B cell (primary cell): ENCODE measurements around the gene TMBIM4. TPM values are rescaled to one million over a fixed set of nuclear protein-coding genes. Genes with fewer than 3 reads are reported as not detected.

Experiments used
- ATAC-seq: fragments of 200-7000 bp; cut with Tn5 transposase; one replicate; pipeline ENCODE4 v1.10.0; 2021; ENCODE audit warnings: low read depth, mild to moderate bottlenecking, moderate number of reproducible peaks, moderate library complexity
- CTCF ChIA-PET: fragments of 350-600 bp; sonication (Branson Sonifier 250); formaldehyde crosslinking; loops from one replicate; lab custom pipeline; 2021; ENCODE audit warnings: antibody characterized with exemption, inconsistent platforms; lab: Charles Lee
- POLR2A ChIA-PET: fragments of 350-600 bp; sonication (Branson Sonifier 250); formaldehyde crosslinking; loops from one replicate; lab custom pipeline; 2021; ENCODE audit warnings: antibody characterized with exemption; lab: Charles Lee
- DNase-seq: peaks from one replicate; pipeline ENCODE4 v3.0.0; 2013
- H2AFZ ChIP-seq: 2 replicates; pipeline ENCODE4 v1.6.1; 2012; ENCODE audit warnings: mild to moderate bottlenecking, low read depth, low read length; ENCODE audit not compliant: insufficient read depth, poor library complexity, severe bottlenecking
- H3K27ac ChIP-seq, 2 donors: 1 replicate in 1 of 2; 2 replicates in 1 of 2; pipeline ENCODE4 v1.5.1; 2012 to 2013; ENCODE audit warnings: low read length in 2 of 2, mild to moderate bottlenecking in 2 of 2, moderate library complexity in 1 of 2
- H3K27me3 ChIP-seq, 4 experiments: fragments of 200-600 bp in 1 of 4; sonication (generic) in 1 of 4; replicated peaks in 1 of 4; 1 replicate in 2 of 4; 2 replicates in 2 of 4; pipeline versions ENCODE4 v1.6.1 to v1.7.0; 2013 to 2016; ENCODE audit warnings: low read length in 3 of 4, mild to moderate bottlenecking in 2 of 4, mixed read lengths in 1 of 4, moderate library complexity in 1 of 4; ENCODE audit not compliant: insufficient read depth in 4 of 4, control insufficient read depth in 3 of 4; ENCODE audit errors: control extremely low read depth in 1 of 4
- H3K36me3 ChIP-seq, 2 experiments: replicated peaks in 1 of 2; 1 replicate in 1 of 2; 2 replicates in 1 of 2; pipeline versions ENCODE4 v1.6.1 to v1.7.1; 2013; ENCODE audit warnings: low read length in 1 of 2; ENCODE audit not compliant: insufficient read depth in 2 of 2, control insufficient read depth in 1 of 2; ENCODE audit errors: control extremely low read depth in 1 of 2, extremely low read depth in 1 of 2
- H3K4me1 ChIP-seq, 2 donors: fragments of 200-600 bp in 1 of 2; sonication (generic) in 1 of 2; 1 replicate in 1 of 2; 2 replicates in 1 of 2; pipeline versions ENCODE4 v1.5.1 to v1.6.1; 2013 to 2017; ENCODE audit warnings: low read length in 2 of 2; ENCODE audit not compliant: control insufficient read depth in 2 of 2, insufficient read depth in 2 of 2
- H3K4me2 ChIP-seq: replicated peaks from 2 replicates; pipeline ENCODE3; 2012; ENCODE audit warnings: mild to moderate bottlenecking, low read depth, low read length; ENCODE audit not compliant: poor library complexity, severe bottlenecking
- H3K4me3 ChIP-seq, 5 experiments: fragments of 200-600 bp in 1 of 5; sonication (generic) in 1 of 5; 1 replicate in 3 of 5; 2 replicates in 2 of 5; pipeline versions ENCODE4 v1.5.1 to v1.7.0; 2011 to 2016; ENCODE audit warnings: low read length in 4 of 5, mild to moderate bottlenecking in 4 of 5, low read depth in 2 of 5, control low read depth in 1 of 5, moderate library complexity in 1 of 5; ENCODE audit not compliant: insufficient read depth in 1 of 5; ENCODE audit errors: control extremely low read depth in 1 of 5, extremely low read depth in 1 of 5
- H3K79me2 ChIP-seq: fragments of 200-600 bp; sonication (generic); one replicate; pipeline ENCODE4 v1.6.0; 2016; ENCODE audit warnings: low read length; ENCODE audit not compliant: control insufficient read depth, insufficient read depth
- H3K9ac ChIP-seq: fragments of 200-600 bp; sonication (generic); 2 replicates; pipeline ENCODE4 v1.6.1; 2017; ENCODE audit warnings: mild to moderate bottlenecking, low read length, moderate library complexity
- H3K9me3 ChIP-seq, 3 donors: one replicate each; pipeline versions ENCODE4 v1.6.1 to v1.7.1; 2013; ENCODE audit warnings: low read length in 2 of 3; ENCODE audit not compliant: control insufficient read depth in 2 of 3, insufficient read depth in 1 of 3; ENCODE audit errors: control extremely low read depth in 1 of 3
- H4K20me1 ChIP-seq: 2 replicates; pipeline ENCODE4 v1.6.0; 2012; ENCODE audit warnings: mild to moderate bottlenecking, low read length; ENCODE audit not compliant: insufficient read depth, control insufficient read depth, poor library complexity, severe bottlenecking
- H3K27ac Mint-ChIP-seq: one replicate; pipeline ENCODE4 v1.8.0; 2021; ENCODE audit warnings: mixed read lengths
- H3K27me3 Mint-ChIP-seq: one replicate; pipeline ENCODE4 v1.8.0; 2021; ENCODE audit warnings: mixed read lengths
- H3K4me1 Mint-ChIP-seq: one replicate; pipeline ENCODE4 v1.8.0; 2021; ENCODE audit warnings: mixed read lengths
- H3K4me3 Mint-ChIP-seq: one replicate; pipeline ENCODE4 v1.8.0; 2021; ENCODE audit warnings: mixed read lengths
- H3K9me3 Mint-ChIP-seq: one replicate; pipeline ENCODE4 v1.8.0; 2022; ENCODE audit warnings: mixed read lengths; ENCODE audit not compliant: insufficient read depth
- CTCF ChIP-seq: fragments of 200-600 bp; IDR thresholded peaks from one replicate; pipeline ENCODE4 v1.8.0; 2022; ENCODE audit warnings: antibody characterized with exemption, mild to moderate bottlenecking
- EZH2 ChIP-seq: IDR thresholded peaks from 2 replicates; pipeline ENCODE4 v1.6.1; 2012; ENCODE audit warnings: borderline replicate concordance, low read depth, mild to moderate bottlenecking, moderate library complexity, low read length; ENCODE audit not compliant: insufficient read depth, poor library complexity, severe bottlenecking
- WGBS: methylation state at CpG from one replicate; pipeline ENCODE4 v1.1.5; 2013; ENCODE audit warnings: missing lambda C conversion rate; ENCODE audit not compliant: insufficient coverage; 5-methylcytosine and 5-hydroxymethylcytosine counted together
- intact Hi-C: fragments of 100-400 bp; cut with micrococcal nuclease; formaldehyde crosslinking; loops from one replicate; pipeline ENCODE4 v1.10.0; 2022
- polyA plus RNA-seq: library from polyadenylated mRNA; depleted of rRNA; stranded (reverse); fragments of >200 nt; gene quantifications from 2 replicates; pipeline ENCODE4 v1.2.3, GENCODE V29; 2012
- total RNA-seq, 2 donors: library from RNA; stranded (reverse); fragments of 120-200 nt in 1 of 2; gene quantifications; 1 replicate in 1 of 2; 2 replicates in 1 of 2; pipeline versions ENCODE4 v1.2.3 to v1.2.4, GENCODE V29; 2013 to 2022

The TMBIM4 gene
- total and polyA plus RNA-seq, 2 donors (not counting 1 experiment from before 2014, with no cell fraction given), result 85.1 to 88.1 TPM

GRCh38 chr12:66115071-66115600 lies 54.7 kb downstream of the TMBIM4 start:
- Histone ChIP-seq H4K20me1 (no peaks in the 10 kb centered on the region), H3K9ac (no peak overlapping the region), H2AFZ (no peak overlapping the region), H3K4me3 (no peak overlapping the region), H3K79me2 (no peaks in the 10 kb centered on the region), H3K4me1 (no peaks in the 10 kb centered on the region), H3K9me3 (no peaks in the 10 kb centered on the region), H3K27me3 (no peaks in the 10 kb centered on the region), H3K36me3 (no peaks in the 10 kb centered on the region), H3K27ac (no peak overlapping the region), H3K4me2 (no peak overlapping the region)
- Mint-ChIP-seq H3K9me3 (no peaks in the 10 kb centered on the region), H3K27ac (no peak overlapping the region), H3K4me3 (no peak overlapping the region), H3K4me1 (peaks cover 2% of the 10 kb centered on the region), H3K27me3 (no peaks in the 10 kb centered on the region)
- intact Hi-C loops, result no loop called here
- POLR2A ChIA-PET, result no interaction called here
- WGBS, result 86% methylated on average over 2 of the region's 4 CpGs
- CTCF ChIA-PET, result interaction anchor here (1.0 kb wide), 1 partner anchor 8 kb away, joined by 3 read pairs; no protein-coding TSS in a partner anchor
- ATAC-seq, result no peak
- no peak for DNase-seq
- TF ChIP-seq CTCF (no peak), EZH2 (no peak)

DNA sequence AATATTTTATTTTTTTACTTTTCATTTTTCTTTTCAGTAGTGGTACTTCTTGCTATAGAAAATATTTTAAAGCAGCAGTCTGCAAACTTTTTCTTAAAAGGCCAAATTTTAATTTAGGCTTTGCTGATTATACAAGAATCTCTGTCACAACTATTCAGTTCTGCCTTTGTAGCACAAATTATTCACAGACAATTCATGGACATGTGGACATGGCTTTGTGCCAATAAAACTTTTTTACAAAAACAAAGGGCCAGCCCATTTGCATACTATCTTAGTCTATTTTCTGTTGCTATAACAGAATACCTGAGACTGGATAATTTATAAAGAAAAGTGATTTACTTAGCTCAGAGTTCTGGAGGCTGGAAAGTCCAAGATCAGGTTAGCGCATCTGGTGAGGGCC lies 56.3 kb downstream of the TMBIM4 start:
- Histone ChIP-seq H2AFZ (no peak overlapping the region), H3K9me3 (no peaks in the 10 kb centered on the region), H3K4me3 (no peak overlapping the region), H3K4me1 (no peaks in the 10 kb centered on the region), H3K4me2 (no peak overlapping the region), H3K27ac (no peak overlapping the region), H3K79me2 (no peaks in the 10 kb centered on the region), H3K27me3 (no peaks in the 10 kb centered on the region), H4K20me1 (no peaks in the 10 kb centered on the region), H3K36me3 (no peaks in the 10 kb centered on the region), H3K9ac (no peak overlapping the region)
- DNase-seq (no peak), ATAC-seq (no peak)
- ChIA-PET CTCF (no interaction called here), POLR2A (no interaction called here)
- H3K27ac Mint-ChIP-seq, result no peak overlapping the region
- WGBS, result 80% methylated on average over 1 of the region's 1 CpG
- no peak for TF ChIP-seq CTCF
- TF ChIP-seq EZH2, result no peak
- no peaks in the 10 kb centered on the region for H3K9me3 Mint-ChIP-seq
- no peaks in the 10 kb centered on the region for H3K4me1 Mint-ChIP-seq
- H3K27me3 Mint-ChIP-seq, result no peaks in the 10 kb centered on the region
- intact Hi-C loops, result no loop called here
- H3K4me3 Mint-ChIP-seq, result no peak overlapping the region
